ENCODE data around the gene SIK3. TPM values are rescaled to one million over a fixed set of nuclear protein-coding genes. Genes with fewer than 3 reads are reported as not detected.

The SIK3 gene
- total RNA-seq, 1 experiment from 2014 or later = 31.4 TPM

- Histone ChIP-seq H3K79me1 (ENCODE audit: insufficient read depth, low read depth, low read length, poor library complexity, severe bottlenecking) (no peaks in the 10 kb centered on the region), H2BK12ac (ENCODE audit: insufficient read length, low read depth, low read length) (no peak overlapping the region), H3K4ac (ENCODE audit: low read depth, low read length) (no peak overlapping the region), H4K91ac (ENCODE audit: insufficient read length, low read depth, low read length) (no peak overlapping the region), H3K27me3 (ENCODE audit: insufficient read depth, low read length) (no peaks in the 10 kb centered on the region), H3K18ac (ENCODE audit: insufficient read length, low read depth, low read length) (no peak overlapping the region), H3K9me3 (ENCODE audit: control insufficient read depth, low read depth, low read length) (no peaks in the 10 kb centered on the region), H4K20me1 (ENCODE audit: control insufficient read depth, insufficient read depth, insufficient read length) (no peaks in the 10 kb centered on the region), H3K9ac (ENCODE audit: extremely low read depth, insufficient read length, low read length) (no peak overlapping the region), H4K8ac (replicated peaks; ENCODE audit: insufficient read length, low read depth, low read length) (no peak overlapping the region), H2BK5ac (ENCODE audit: insufficient read length, low read length) (no peak overlapping the region), H3T11ph (ENCODE audit: low read length) (no peak overlapping the region), H3K23me2 (ENCODE audit: insufficient read length, low read depth, low read length, poor library complexity, severe bottlenecking) (no peaks in the 10 kb centered on the region), H2BK20ac (ENCODE audit: low read depth, low read length, poor library complexity, severe bottlenecking) (no peak overlapping the region), H3K79me2 (ENCODE audit: insufficient read depth, low read length) (peaks cover 5% of the 10 kb centered on the region; the same call in 1 of the 2 replicates), H3K23ac (ENCODE audit: insufficient read length, low read depth, low read length) (no peak overlapping the region), H3K56ac (ENCODE audit: insufficient read length, low read depth, low read length) (no peak overlapping the region), H3K4me2 (ENCODE audit: insufficient read depth, insufficient read length, low read length) (no peak overlapping the region), H4K5ac (ENCODE audit: insufficient read length, low read depth, low read length) (no peak overlapping the region), H3K4me1 (ENCODE audit: insufficient read depth, low read length) (peaks cover 3% of the 10 kb centered on the region; the same call in 1 of the 2 replicates), H2BK15ac (ENCODE audit: low read depth, low read length) (no peak overlapping the region), H2AK5ac (ENCODE audit: insufficient read length, low read length) (no peak overlapping the region), H2AFZ (ENCODE audit: low read length) (no peak overlapping the region), H3K14ac (ENCODE audit: insufficient read depth, low read length) (no peak overlapping the region), H3K27ac (ENCODE audit: insufficient read length, low read depth, low read length) (no peak overlapping the region), H2BK120ac (ENCODE audit: low read depth, low read length, poor library complexity, severe bottlenecking) (no peak overlapping the region)
- WGBS (ENCODE audit: extremely low coverage, insufficient read length, low lambda C conversion rate) = no CpG with 5 or more reads among the region's 2 CpGs
- Mint-ChIP-seq H3K4me3 (no peak overlapping the region), H3K27ac (0 out of 7 replicates have a peak overlapping the region, but pooled peaks of 1 of the 3 experiments have one; percentile 69), H3K36me3 (ENCODE audit: insufficient read depth in 1 of 3, low read depth in 3 of 3) (peaks cover 0 to 4% (median 2%) of the 10 kb centered on the region in 3 experiments; a peak in 3 of 7 replicates), H3K4me1 (peaks cover 21 to 23% of the 10 kb centered on the region in 2 experiments), H3K27me3 (ENCODE audit: low read depth) (no peaks in the 10 kb centered on the region), H3K9me3 (no peaks in the 10 kb centered on the region)
- TF ChIP-seq CTCF (conservative IDR thresholded peaks at IDR 0.05) = no peak
- DNase-seq = no peak
Measured at GRCh38 chr11:117062498-117062897, 35.7 kb downstream of the SIK3 start.
